Liver (tissue), 9 donors: ENCODE data around the gene HOMER3. TPM values are rescaled to one million over a fixed set of nuclear protein-coding genes. Genes with fewer than 3 reads are reported as not detected.
"Not testable (repeated sequence)": the region's sequence is repeated elsewhere in the genome, so short reads cannot be mapped to it uniquely, and the experiment has no call there.

Experiments
- DNase-seq: peaks from one replicate; pipeline ENCODE4 v3.0.0-alpha.2; 2017; ENCODE audit warnings: low spot score
- H3K27ac ChIP-seq, 2 donors: one replicate each; pipeline ENCODE4 v1.7.0; 2013; ENCODE audit warnings: inconsistent platforms in 2 of 2, low read length in 2 of 2, control low read depth in 1 of 2, low read depth in 1 of 2, mild to moderate bottlenecking in 1 of 2
- H3K27me3 ChIP-seq, 4 donors: one replicate each; pipeline versions ENCODE4 v1.6.1 to v1.7.0; 2013; ENCODE audit warnings: low read length in 3 of 4, inconsistent platforms in 1 of 4, mild to moderate bottlenecking in 1 of 4, moderate library complexity in 1 of 4; ENCODE audit not compliant: control insufficient read depth in 4 of 4, insufficient read depth in 4 of 4
- H3K36me3 ChIP-seq, 4 donors: one replicate each; pipeline versions ENCODE4 v1.6.1 to v1.7.0; 2013; ENCODE audit warnings: low read length in 3 of 4, mild to moderate bottlenecking in 3 of 4, low read depth in 1 of 4, moderate library complexity in 1 of 4; ENCODE audit not compliant: control insufficient read depth in 4 of 4, insufficient read depth in 3 of 4
- H3K4me1 ChIP-seq, 4 donors: one replicate each; pipeline versions ENCODE4 v1.6.1 to v1.7.0; 2013; ENCODE audit warnings: low read length in 3 of 4, mild to moderate bottlenecking in 3 of 4, moderate library complexity in 1 of 4; ENCODE audit not compliant: control insufficient read depth in 4 of 4, insufficient read depth in 4 of 4
- H3K4me3 ChIP-seq, 3 donors: one replicate each; pipeline versions ENCODE4 v1.6.1 to v1.7.0; 2013; ENCODE audit warnings: low read length in 3 of 3, control low read depth in 1 of 3, low read depth in 1 of 3, mild to moderate bottlenecking in 1 of 3
- H3K9ac ChIP-seq, 2 donors: one replicate each; pipeline ENCODE4 v1.7.0; 2013; ENCODE audit warnings: low read length in 2 of 2, mild to moderate bottlenecking in 2 of 2, moderate library complexity in 2 of 2, control low read depth in 1 of 2, low read depth in 1 of 2
- H3K9me3 ChIP-seq, 4 donors: one replicate each; pipeline versions ENCODE4 v1.6.1 to v1.7.0; 2013; ENCODE audit warnings: low read length in 3 of 4; ENCODE audit not compliant: control insufficient read depth in 4 of 4
- ATF3 ChIP-seq: IDR thresholded peaks from 2 replicates; pipeline ENCODE4 v1.6.1; 2016; ENCODE audit warnings: antibody characterized with exemption
- EGR1 ChIP-seq, 2 donors: IDR thresholded peaks; 2 replicates each; pipeline ENCODE4 v1.6.1; 2016 to 2018; ENCODE audit warnings: antibody characterized with exemption in 2 of 2, low read depth in 2 of 2
- FOXA1 ChIP-seq: IDR thresholded peaks from 2 replicates; pipeline ENCODE4 v1.6.1; 2016; ENCODE audit warnings: antibody characterized with exemption
- FOXA2 ChIP-seq: IDR thresholded peaks from 2 replicates; pipeline ENCODE4 v1.6.1; 2016; ENCODE audit warnings: antibody characterized with exemption
- GABPA ChIP-seq, 2 donors: IDR thresholded peaks in 1 of 2; conservative IDR thresholded peaks in 1 of 2; 2 replicates each; pipeline ENCODE4 v1.6.1; 2016; ENCODE audit warnings: antibody characterized with exemption in 2 of 2, mild to moderate bottlenecking in 1 of 2, moderate library complexity in 1 of 2
- HNF4A ChIP-seq, 2 donors: conservative IDR thresholded peaks; 2 replicates each; pipeline ENCODE4 v1.6.1; 2016; ENCODE audit warnings: antibody characterized with exemption in 2 of 2, mild to moderate bottlenecking in 2 of 2
- HNF4G ChIP-seq: IDR thresholded peaks from 2 replicates; pipeline ENCODE4 v1.6.1; 2016; ENCODE audit warnings: antibody characterized with exemption
- JUND ChIP-seq, 2 donors: IDR thresholded peaks; 2 replicates each; pipeline ENCODE4 v1.6.1; 2016; ENCODE audit warnings: antibody characterized with exemption in 2 of 2
- NR2F2 ChIP-seq: IDR thresholded peaks from 2 replicates; pipeline ENCODE4 v1.6.1; 2016; ENCODE audit warnings: antibody characterized with exemption
- RAD21 ChIP-seq, 2 donors: IDR thresholded peaks; 2 replicates each; pipeline ENCODE4 v1.6.1; 2016; ENCODE audit warnings: antibody characterized with exemption in 2 of 2, mild to moderate bottlenecking in 2 of 2
- REST ChIP-seq: IDR thresholded peaks from 2 replicates; pipeline ENCODE4 v1.6.1; 2016; ENCODE audit warnings: antibody characterized with exemption, mild to moderate bottlenecking
- RXRA ChIP-seq, 2 donors: IDR thresholded peaks; 2 replicates each; pipeline ENCODE4 v1.6.1; 2017 to 2018; ENCODE audit warnings: antibody characterized with exemption in 2 of 2, mild to moderate bottlenecking in 1 of 2
- SP1 ChIP-seq: IDR thresholded peaks from 2 replicates; pipeline ENCODE4 v1.6.1; 2018; ENCODE audit warnings: antibody characterized with exemption, mild to moderate bottlenecking
- TAF1 ChIP-seq: conservative IDR thresholded peaks from 2 replicates; pipeline ENCODE4 v1.6.1; 2016; ENCODE audit warnings: antibody characterized with exemption, mild to moderate bottlenecking
- YY1 ChIP-seq: IDR thresholded peaks from 2 replicates; pipeline ENCODE4 v1.6.1; 2016; ENCODE audit warnings: antibody characterized with exemption, mild to moderate bottlenecking
- WGBS: extraction: QIAGEN DNeasy Blood & Tissue Kit; methylation state at CpG from one replicate; pipeline ENCODE4 v1.1.7; 2013; 5-methylcytosine and 5-hydroxymethylcytosine counted together
- polyA plus RNA-seq, 2 donors: library from polyadenylated mRNA; stranded (reverse) in 1 of 2; unstranded in 1 of 2; fragments of 200-250 nt in 1 of 2; fragments of >200 nt in 1 of 2; fragmentation: Nextera tagmentation in 1 of 2; extraction: Ambion mirVana in 1 of 2; gene quantifications; one replicate each; pipeline versions ENCODE4 v1.2.1 to v1.2.3, GENCODE V29; 2013 to 2015
- total RNA-seq, 2 donors: library from RNA; depleted of rRNA; stranded (reverse); fragments of >200 nt; gene quantifications; one replicate each; pipeline ENCODE4 v1.2.3, GENCODE V29; 2014
- TF ChIP-seq, protein P1 (sequence below): IDR thresholded peaks from 2 replicates; pipeline ENCODE4 v1.6.1; 2016; ENCODE audit warnings: antibody characterized with exemption
- TF ChIP-seq, protein P2 (sequence below): IDR thresholded peaks from 2 replicates; pipeline ENCODE4 v1.6.1; 2016; ENCODE audit warnings: antibody characterized with exemption
- TF ChIP-seq, protein P3 (sequence below): fragments of 150-350 bp; IDR thresholded peaks from 2 replicates; pipeline ENCODE4 v1.5.1; 2017; ENCODE audit warnings: improper control_type of control experiment, low read depth, low read length; ENCODE audit not compliant: missing input control
- donor health status: healthy.
- donor health status: healthy.
- donor health status: healthy.
- donor health status: healthy.
- donor health status: healthy.

Gene HOMER3
- total and polyA plus RNA-seq, 4 donors, result 0.18 to 5.4 (median 3.5) TPM

DNA sequence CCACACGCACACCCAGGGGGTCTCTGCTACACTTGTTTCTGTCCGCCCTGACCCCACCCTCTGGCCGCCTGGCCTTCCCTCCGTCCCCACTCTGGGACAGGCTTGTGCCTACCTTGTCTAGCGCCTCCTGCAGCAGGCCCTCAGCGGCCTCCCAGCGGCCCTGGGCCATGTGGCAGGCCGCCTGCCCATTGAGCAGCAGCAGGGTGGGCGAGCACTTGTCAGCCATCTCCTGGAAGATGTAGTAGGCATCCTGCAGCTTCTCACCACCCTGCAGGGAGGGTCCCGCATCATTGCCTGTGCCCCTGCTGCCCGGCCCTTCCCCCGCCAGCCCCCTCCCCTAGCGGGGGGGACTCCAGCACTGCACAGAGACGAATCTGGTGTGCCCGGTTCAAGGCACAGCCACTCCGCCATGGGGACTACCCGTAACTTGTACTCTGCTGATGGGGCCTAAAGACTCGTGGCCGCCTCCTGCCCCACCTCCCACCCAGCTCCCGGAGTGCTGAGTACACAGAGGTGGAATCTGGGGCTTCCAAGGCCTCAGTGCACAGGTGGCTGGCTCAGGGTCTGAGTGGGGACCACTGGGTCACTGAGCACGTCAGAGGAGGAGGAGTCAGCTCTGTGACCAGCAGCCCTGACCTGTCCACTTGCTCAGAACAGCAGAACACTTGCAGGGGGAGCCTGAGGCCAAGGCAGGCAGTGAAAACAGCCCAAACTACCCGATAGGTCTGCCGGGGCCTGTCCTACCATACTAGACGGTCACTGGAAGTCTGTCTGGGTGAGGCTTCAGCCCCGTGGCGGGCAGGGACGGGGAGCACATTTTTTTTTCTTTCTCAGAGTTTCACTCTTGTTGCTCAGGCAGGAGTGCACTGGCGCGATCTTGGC lies 37.6 kb downstream of the HOMER3 start:
- no peak for TF ChIP-seq NR2F2
- no peak for TF ChIP-seq RXRA (IDR thresholded peaks at IDR 0.05)
- TF ChIP-seq HNF4A (conservative IDR thresholded peaks at IDR 0.05), result no peak
- TF ChIP-seq FOXA1, result no peak
- no peak for TF ChIP-seq HNF4G
- TF ChIP-seq RAD21 (IDR thresholded peaks at IDR 0.05), result no peak
- no peak for TF ChIP-seq YY1
- no peak for TF ChIP-seq TAF1
- TF ChIP-seq, protein P1, sequence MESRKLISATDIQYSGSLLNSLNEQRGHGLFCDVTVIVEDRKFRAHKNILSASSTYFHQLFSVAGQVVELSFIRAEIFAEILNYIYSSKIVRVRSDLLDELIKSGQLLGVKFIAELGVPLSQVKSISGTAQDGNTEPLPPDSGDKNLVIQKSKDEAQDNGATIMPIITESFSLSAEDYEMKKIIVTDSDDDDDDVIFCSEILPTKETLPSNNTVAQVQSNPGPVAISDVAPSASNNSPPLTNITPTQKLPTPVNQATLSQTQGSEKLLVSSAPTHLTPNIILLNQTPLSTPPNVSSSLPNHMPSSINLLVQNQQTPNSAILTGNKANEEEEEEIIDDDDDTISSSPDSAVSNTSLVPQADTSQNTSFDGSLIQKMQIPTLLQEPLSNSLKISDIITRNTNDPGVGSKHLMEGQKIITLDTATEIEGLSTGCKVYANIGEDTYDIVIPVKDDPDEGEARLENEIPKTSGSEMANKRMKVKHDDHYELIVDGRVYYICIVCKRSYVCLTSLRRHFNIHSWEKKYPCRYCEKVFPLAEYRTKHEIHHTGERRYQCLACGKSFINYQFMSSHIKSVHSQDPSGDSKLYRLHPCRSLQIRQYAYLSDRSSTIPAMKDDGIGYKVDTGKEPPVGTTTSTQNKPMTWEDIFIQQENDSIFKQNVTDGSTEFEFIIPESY, result no peak
- no peak for TF ChIP-seq GABPA (IDR thresholded peaks at IDR 0.05 in 1 of 2, conservative IDR thresholded peaks at IDR 0.05 in 1 of 2)
- no peak for TF ChIP-seq SP1
- no peak for TF ChIP-seq JUND (IDR thresholded peaks at IDR 0.05)
- TF ChIP-seq ATF3, result no peak
- TF ChIP-seq EGR1 (IDR thresholded peaks at IDR 0.05; ENCODE audit: low read depth in 2 of 2), result no peak
- TF ChIP-seq FOXA2, result no peak
- TF ChIP-seq, protein P2, sequence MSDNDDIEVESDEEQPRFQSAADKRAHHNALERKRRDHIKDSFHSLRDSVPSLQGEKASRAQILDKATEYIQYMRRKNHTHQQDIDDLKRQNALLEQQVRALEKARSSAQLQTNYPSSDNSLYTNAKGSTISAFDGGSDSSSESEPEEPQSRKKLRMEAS, result no peak
- TF ChIP-seq, protein P3, sequence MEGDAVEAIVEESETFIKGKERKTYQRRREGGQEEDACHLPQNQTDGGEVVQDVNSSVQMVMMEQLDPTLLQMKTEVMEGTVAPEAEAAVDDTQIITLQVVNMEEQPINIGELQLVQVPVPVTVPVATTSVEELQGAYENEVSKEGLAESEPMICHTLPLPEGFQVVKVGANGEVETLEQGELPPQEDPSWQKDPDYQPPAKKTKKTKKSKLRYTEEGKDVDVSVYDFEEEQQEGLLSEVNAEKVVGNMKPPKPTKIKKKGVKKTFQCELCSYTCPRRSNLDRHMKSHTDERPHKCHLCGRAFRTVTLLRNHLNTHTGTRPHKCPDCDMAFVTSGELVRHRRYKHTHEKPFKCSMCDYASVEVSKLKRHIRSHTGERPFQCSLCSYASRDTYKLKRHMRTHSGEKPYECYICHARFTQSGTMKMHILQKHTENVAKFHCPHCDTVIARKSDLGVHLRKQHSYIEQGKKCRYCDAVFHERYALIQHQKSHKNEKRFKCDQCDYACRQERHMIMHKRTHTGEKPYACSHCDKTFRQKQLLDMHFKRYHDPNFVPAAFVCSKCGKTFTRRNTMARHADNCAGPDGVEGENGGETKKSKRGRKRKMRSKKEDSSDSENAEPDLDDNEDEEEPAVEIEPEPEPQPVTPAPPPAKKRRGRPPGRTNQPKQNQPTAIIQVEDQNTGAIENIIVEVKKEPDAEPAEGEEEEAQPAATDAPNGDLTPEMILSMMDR, result no peak
- no peak for TF ChIP-seq REST
- no peaks in the 10 kb centered on the region for H3K9me3 ChIP-seq
- peaks cover 0 to 7% (median 0%) of the 10 kb centered on the region in 4 donors for H3K4me1 ChIP-seq
- no peaks in the 10 kb centered on the region for H3K27me3 ChIP-seq
- peaks cover 4 to 74% (median 22%) of the 10 kb centered on the region in 4 donors for H3K36me3 ChIP-seq
- H3K27ac ChIP-seq, result no peak overlapping the region
- 93% methylated on average over 29 of the region's 29 CpGs for WGBS
- H3K9ac ChIP-seq, result no peak overlapping the region
- DNase-seq, result no peak
- no peak overlapping the region for H3K4me3 ChIP-seq

DNA sequence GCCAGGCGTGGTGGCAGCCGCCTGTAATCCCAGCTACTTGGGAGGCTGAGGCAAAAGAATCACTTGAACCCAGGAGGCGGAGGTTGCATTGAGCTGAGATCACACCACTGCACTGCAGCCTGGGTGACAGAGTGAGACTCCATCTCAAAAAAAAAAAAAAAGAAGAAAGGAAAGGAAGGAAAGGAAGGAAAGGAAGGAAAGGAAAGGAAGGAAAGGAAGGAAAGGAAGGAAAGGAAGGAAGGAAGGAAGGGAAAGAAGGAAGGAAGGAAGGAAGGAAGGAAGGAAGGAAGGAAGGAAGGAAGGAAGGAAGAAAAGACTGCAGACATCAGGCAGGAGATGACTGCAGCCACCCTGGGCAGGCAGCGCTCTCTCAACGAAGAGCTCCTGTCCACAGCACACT lies 38.5 kb downstream of the HOMER3 start:
- not testable (repeated sequence) for H3K27ac ChIP-seq, H3K4me3 ChIP-seq, H3K9me3 ChIP-seq, H3K4me1 ChIP-seq, H3K9ac ChIP-seq, H3K27me3 ChIP-seq, DNase-seq
- H3K36me3 ChIP-seq, result peaks cover 4 to 69% (median 20%) of the 10 kb centered on the region in 4 donors
- 97% methylated on average over 5 of the region's 5 CpGs for WGBS
